SKM-1 treated with dmso at 0.1 percent for 144 hours (cell line): Measurements from ENCODE around the gene MYCL.
"Not testable (repeated sequence)": the region's sequence is repeated elsewhere in the genome, so short reads cannot be mapped to it uniquely, and the experiment has no call there.

Experiments
- DNase-seq: peaks from one replicate; lab custom pipeline; 2025; ENCODE audit not compliant: unreplicated experiment; lab: John Stamatoyannopoulos, UW

Gene MYCL

GRCh38 chr1:39892601-39893595, 8.8 kb downstream of the MYCL start:
- no peak for DNase-seq

- DNase-seq, result no peak
These were observed 10.8 kb downstream of the MYCL start for GRCh38 chr1:39890880-39891279.

DNA sequence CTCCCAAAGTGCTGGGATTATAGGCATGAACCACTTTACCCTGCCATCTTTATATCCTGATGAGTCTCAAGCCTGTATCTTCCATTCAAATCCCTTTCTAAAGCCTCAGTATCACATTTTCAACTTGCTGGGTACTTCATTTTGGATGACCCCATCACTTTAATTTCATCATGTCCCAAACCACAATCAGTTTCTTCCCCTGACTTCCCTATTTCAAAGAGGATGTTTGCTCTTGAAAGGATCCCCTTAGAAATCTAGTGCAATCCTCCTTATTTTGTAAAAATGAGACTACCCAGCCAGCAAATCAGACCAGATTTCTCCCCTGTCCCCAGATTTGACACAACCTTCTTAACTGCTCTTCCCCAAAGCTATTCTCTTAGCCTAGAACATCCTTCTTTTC, 11.4 kb downstream of the MYCL start:
- peak; percentile 87 for DNase-seq

DNA sequence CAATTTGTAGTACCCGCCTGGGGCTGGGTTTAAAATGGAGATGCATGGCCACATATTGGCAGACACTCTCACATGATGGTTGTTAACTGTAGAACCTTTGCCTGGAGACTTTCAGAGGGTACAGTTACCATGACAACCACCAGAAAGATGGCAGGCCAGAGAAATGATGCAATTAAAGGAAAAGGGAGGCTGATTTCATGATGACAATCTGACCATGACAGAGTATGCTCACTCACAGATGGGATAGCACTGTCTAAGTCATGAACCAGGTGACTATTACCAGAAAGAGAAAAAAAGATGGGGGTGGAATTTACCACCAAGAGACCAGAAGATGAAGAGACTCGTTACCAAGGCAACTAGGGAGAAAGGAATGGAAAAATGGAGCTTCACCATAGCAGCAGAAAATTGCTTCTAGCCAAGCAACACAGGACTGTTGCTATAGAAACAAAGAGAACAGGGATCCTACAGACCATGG, 14.9 kb downstream of the MYCL start:
- no peak for DNase-seq

- DNase-seq, result no peak
These were observed 16.2 kb downstream of the MYCL start for GRCh38 chr1:39885516-39885915.

- no peak for DNase-seq
These were observed 19.6 kb downstream of the MYCL start for GRCh38 chr1:39882152-39882551.

GRCh38 chr1:39877980-39878956, 23.4 kb downstream of the MYCL start:
- no peak for DNase-seq

- no peak for DNase-seq
These were observed 24.4 kb downstream of the MYCL start for GRCh38 chr1:39877231-39877778.

DNA sequence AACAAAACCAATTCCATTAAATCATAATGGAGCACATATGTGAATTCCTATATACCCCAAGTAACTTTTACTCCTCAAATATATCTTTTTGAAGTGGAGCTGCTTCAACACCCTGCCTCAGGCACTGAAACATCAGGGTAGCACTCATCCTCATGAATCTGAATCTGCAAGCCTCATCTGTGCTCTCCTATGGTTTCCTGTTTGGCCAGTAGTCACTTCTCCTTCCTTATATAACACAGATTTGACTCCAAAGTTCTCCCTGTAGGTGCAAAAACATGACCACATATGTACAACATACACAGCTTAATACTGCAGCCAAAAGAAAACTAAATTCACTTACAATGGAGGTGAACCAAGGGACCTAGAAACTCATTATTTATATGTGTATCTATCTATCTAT, 25.6 kb downstream of the MYCL start:
- peak; percentile 44 for DNase-seq

DNA sequence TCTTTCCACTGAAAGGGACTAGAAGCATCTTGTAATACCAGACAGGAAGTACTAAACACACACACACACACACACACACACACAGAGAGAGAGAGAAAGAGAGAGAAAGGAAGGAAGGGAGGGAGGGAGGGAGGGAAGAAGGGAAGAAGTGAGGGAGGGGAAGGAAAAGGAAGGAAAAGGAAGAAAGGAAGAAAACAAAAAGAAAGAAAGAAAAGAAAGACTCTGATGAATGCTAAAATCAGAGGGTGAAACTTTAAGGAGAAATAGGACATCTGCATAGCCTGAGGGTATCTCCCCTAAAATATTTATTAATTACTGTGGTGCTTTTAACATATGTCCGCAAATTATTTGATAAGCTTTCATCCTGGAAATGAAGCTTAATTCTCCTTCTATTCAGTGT, 29.0 kb downstream of the MYCL start:
- DNase-seq, result no peak

GRCh38 chr1:39871796-39872195, 29.9 kb downstream of the MYCL start:
- no peak for DNase-seq

GRCh38 chr1:39871043-39871442, 30.7 kb downstream of the MYCL start:
- DNase-seq, result not testable (repeated sequence)

DNA sequence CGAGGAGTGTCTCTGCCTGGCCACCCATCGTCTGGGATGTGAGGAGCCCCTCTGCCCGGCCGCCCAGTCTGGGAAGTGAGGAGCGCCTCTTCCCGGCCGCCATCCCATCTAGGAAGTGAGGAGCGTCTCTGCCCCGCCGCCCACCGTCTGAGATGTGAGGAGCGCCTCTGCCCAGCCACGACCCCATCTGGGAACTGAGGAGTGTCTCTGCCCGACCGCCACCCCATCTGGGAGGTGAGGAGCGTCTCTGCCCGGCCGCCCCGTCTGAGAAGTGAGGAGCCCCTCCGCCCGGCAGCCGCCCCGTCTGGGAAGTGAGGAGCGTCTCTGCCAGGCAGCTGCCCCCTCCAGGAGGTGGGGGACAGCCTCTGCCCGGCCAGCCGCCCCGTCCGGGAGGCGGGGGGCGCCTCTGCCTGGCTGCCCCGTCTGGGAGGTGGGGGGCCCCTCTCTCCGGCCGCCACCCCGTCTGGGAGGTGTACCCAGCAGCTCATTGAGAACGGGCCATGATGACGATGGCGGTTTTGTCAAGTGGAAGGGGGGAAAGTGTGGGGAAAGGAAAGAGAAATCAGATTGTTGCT, 32.1 kb downstream of the MYCL start:
- not testable (repeated sequence) for DNase-seq

GRCh38 chr1:39866767-39867166, 35.0 kb downstream of the MYCL start:
- no peak for DNase-seq

- DNase-seq, result no peak
These were observed 36.0 kb downstream of the MYCL start for GRCh38 chr1:39865762-39866161.

DNA sequence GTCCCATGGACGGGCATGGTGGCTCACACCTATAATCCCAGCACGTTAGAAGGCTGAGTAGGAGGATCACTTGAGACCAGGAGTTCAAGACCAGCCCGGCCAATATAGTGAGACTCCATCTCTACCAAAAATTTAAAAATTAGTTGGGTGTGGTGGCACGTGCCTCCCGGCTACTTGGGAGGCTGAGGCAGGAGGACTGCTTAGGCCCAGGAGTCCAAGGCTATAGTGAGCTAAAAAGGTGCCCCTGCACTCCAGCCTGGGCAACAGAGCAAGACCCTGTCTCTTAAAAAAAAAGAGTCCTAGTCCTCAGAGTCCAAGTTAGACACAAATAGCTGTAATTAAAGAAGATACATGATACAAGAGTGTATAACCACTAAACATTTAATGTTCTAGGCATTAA, 38.5 kb downstream of the MYCL start:
- no peak for DNase-seq

- DNase-seq, result no peak
These were observed 40.7 kb downstream of the MYCL start for GRCh38 chr1:39861003-39861402.

- no peak for DNase-seq
These were observed 41.6 kb downstream of the MYCL start for GRCh38 chr1:39859859-39860812.

DNA sequence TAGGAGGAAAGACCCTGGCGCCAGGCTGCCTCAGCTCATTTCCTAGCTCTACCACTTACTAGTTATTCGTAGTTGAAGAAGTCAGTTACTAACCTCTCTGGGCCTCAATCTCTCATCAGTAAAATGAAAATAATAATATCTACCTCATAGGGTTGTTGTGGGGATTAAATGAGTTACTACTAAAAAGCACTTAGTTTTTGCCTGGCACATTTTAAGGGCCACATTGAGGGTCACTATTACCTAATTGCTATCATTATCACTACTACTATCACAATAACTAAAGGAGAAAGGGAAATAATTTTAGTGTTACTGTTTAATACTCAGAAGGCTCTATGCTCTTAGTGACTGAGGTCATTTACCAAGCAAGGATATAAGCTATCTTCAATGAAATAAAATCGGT, 43.4 kb downstream of the MYCL start:
- DNase-seq, result no peak
